ENCODE data around the gene SPRR1A. TPM values are rescaled to one million over a fixed set of nuclear protein-coding genes. Genes with fewer than 3 reads are reported as not detected.

The SPRR1A gene
- total and polyA plus RNA-seq, 8 donors, result not detected

DNA sequence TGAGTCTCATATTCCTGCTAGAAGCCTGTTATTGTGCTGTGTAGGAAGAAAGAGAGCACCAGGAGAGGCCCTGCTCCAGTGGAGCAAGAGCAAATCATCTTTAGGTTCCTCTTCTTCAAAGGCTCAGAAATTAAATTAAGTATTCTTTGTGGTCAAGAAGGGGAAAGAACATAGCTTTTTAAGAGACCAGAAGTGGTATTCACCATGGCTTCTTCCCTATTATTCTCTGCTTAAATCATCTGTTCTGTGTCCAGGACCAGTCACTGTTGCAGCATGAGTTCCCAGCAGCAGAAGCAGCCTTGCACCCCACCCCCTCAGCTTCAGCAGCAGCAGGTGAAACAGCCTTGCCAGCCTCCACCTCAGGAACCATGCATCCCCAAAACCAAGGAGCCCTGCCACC, 48.2 kb downstream of the SPRR1A start:
- no peak for DNase-seq

DNA sequence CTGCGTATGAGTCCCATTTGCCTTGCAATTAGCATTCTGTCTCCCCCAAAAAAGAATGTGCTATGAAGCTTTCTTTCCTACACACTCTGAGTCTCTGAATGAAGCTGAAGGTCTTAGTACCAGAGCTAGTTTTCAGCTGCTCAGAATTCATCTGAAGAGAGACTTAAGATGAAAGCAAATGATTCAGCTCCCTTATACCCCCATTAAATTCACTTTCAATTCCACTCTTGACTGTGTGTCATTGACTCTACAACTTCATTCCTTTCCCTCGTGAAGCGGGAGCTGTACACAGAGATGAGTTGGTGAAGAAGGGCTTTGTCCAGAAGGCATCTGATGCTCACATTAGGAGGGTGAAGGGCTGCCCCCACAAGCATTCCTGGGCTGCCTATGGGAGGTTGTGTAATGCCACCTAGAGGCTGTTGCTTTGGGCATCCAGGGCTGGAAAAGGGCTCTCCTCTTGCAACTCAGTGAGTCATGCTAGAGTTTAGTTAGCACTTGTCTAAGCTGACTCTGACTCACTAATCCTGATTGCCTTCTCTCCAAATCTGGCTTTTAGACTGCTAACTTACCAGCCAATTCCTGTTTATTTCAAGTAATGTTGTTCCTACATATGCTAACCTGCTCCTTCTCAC, 48.9 kb downstream of the SPRR1A start:
- Histone ChIP-seq H3K4me3 (no peak overlapping the region), H3K36me3 (no peaks in the 10 kb centered on the region), H3K27me3 (no peaks in the 10 kb centered on the region), H3K27ac (no peak overlapping the region), H3K4me1 (no peaks in the 10 kb centered on the region), H3K9me3 (no peaks in the 10 kb centered on the region)
- DNase-seq, result no peak
- TF ChIP-seq, protein P1, sequence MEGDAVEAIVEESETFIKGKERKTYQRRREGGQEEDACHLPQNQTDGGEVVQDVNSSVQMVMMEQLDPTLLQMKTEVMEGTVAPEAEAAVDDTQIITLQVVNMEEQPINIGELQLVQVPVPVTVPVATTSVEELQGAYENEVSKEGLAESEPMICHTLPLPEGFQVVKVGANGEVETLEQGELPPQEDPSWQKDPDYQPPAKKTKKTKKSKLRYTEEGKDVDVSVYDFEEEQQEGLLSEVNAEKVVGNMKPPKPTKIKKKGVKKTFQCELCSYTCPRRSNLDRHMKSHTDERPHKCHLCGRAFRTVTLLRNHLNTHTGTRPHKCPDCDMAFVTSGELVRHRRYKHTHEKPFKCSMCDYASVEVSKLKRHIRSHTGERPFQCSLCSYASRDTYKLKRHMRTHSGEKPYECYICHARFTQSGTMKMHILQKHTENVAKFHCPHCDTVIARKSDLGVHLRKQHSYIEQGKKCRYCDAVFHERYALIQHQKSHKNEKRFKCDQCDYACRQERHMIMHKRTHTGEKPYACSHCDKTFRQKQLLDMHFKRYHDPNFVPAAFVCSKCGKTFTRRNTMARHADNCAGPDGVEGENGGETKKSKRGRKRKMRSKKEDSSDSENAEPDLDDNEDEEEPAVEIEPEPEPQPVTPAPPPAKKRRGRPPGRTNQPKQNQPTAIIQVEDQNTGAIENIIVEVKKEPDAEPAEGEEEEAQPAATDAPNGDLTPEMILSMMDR (IDR thresholded peaks at IDR 0.05), result no peak
- FAIRE-seq, result no peak
- ATAC-seq, result peak in 2 of 4 donors; percentile 56 to 77
- 32 to 47% methylated on average over 3 of the region's 3 CpGs for WGBS, 2 donors
- intact Hi-C loops (cut with DNase I), result no loop called here

More for the DNA sequence above, 48.2 kb downstream of the SPRR1A start:
- Histone ChIP-seq H3K4me3 (no peak overlapping the region), H3K4me1 (no peaks in the 10 kb centered on the region), H3K27ac (no peak overlapping the region), H3K27me3 (no peaks in the 10 kb centered on the region), H3K36me3 (no peaks in the 10 kb centered on the region), H3K9me3 (no peaks in the 10 kb centered on the region)
- ATAC-seq (no peak), FAIRE-seq (no peak)
- intact Hi-C loops (cut with DNase I), result no loop called here
- TF ChIP-seq, protein P1 (IDR thresholded peaks at IDR 0.05), result no peak

GRCh38 chr1:153035211-153035610, 51.3 kb downstream of the SPRR1A start:
- 43 to 52% methylated on average over 1 of the region's 1 CpG for WGBS, 2 donors

More at GRCh38 chr1:153035211-153035610, 51.3 kb downstream of the SPRR1A start:
- DNase-seq, result no peak
- Histone ChIP-seq H3K4me1 (no peaks in the 10 kb centered on the region), H3K4me3 (no peak overlapping the region), H3K27ac (no peak overlapping the region), H3K9me3 (no peaks in the 10 kb centered on the region), H3K27me3 (peaks cover 0 to 3% (median 0%) of the 10 kb centered on the region in 4 donors), H3K36me3 (no peaks in the 10 kb centered on the region)
- intact Hi-C loops (cut with DNase I), result no loop called here
- no peak for ATAC-seq
- FAIRE-seq, result no peak
- TF ChIP-seq, protein P1 (IDR thresholded peaks at IDR 0.05), result no peak

Other genes starting within 250 kb of the SPRR1A start
- gene KPRP, start 226.1 kb upstream of the SPRR1A start, total RNA-seq, result not detected
- gene KPRP, start 226.1 kb upstream of the SPRR1A start, polyA plus RNA-seq, result not detected
- not detected for gene LCE1F, start 208.9 kb upstream of the SPRR1A start, total RNA-seq
- gene LCE1F, start 208.9 kb upstream of the SPRR1A start, polyA plus RNA-seq, result not detected
- gene LCE1E, start 197.8 kb upstream of the SPRR1A start, total RNA-seq, result not detected
- not detected for gene LCE1E, start 197.8 kb upstream of the SPRR1A start, polyA plus RNA-seq
- not detected for gene LCE1D, start 187.4 kb upstream of the SPRR1A start, total RNA-seq
- gene LCE1D, start 187.4 kb upstream of the SPRR1A start, polyA plus RNA-seq, result not detected
- not detected for gene LCE1C, start 177.4 kb upstream of the SPRR1A start, total RNA-seq
- not detected for gene LCE1C, start 177.4 kb upstream of the SPRR1A start, polyA plus RNA-seq
- gene LCE1B, start 172.1 kb upstream of the SPRR1A start, total RNA-seq, result not detected
- gene LCE1B, start 172.1 kb upstream of the SPRR1A start, polyA plus RNA-seq, result not detected
- not detected for gene LCE1A, start 156.6 kb upstream of the SPRR1A start, total RNA-seq
- not detected for gene LCE1A, start 156.6 kb upstream of the SPRR1A start, polyA plus RNA-seq
- gene LCE6A, start 141.2 kb upstream of the SPRR1A start, total RNA-seq, result not detected
- not detected for gene LCE6A, start 141.2 kb upstream of the SPRR1A start, polyA plus RNA-seq
- not detected for gene LCE7A, start 124.1 kb upstream of the SPRR1A start, total RNA-seq
- gene LCE7A, start 124.1 kb upstream of the SPRR1A start, polyA plus RNA-seq, result not detected
- not detected for gene SMCP, start 105.8 kb upstream of the SPRR1A start, total RNA-seq
- gene SMCP, start 105.8 kb upstream of the SPRR1A start, polyA plus RNA-seq, result not detected
- not detected for gene IVL, start 75.5 kb upstream of the SPRR1A start, total RNA-seq
- gene IVL, start 75.5 kb upstream of the SPRR1A start, polyA plus RNA-seq, result under 1 TPM in 1 of 2 donors, not detected in 1; 0.02 TPM
- not detected for gene SPRR5, start 36.9 kb upstream of the SPRR1A start, total RNA-seq
- gene SPRR5, start 36.9 kb upstream of the SPRR1A start, polyA plus RNA-seq, result not detected
- gene SPRR4, start 13.4 kb upstream of the SPRR1A start, total RNA-seq, result not detected
- gene SPRR4, start 13.4 kb upstream of the SPRR1A start, polyA plus RNA-seq, result not detected
- gene SPRR3, start 17.7 kb downstream of the SPRR1A start, total RNA-seq, result not detected
- gene SPRR3, start 17.7 kb downstream of the SPRR1A start, polyA plus RNA-seq, result 1 to 10 TPM; 2.8 to 3.2 TPM
- not detected for gene SPRR1B, start 47.1 kb downstream of the SPRR1A start, total RNA-seq
- under 1 TPM in 1 of 2 donors, not detected in 1; 0.65 TPM for gene SPRR1B, start 47.1 kb downstream of the SPRR1A start, polyA plus RNA-seq
- gene SPRR2D, start 57.0 kb downstream of the SPRR1A start, total RNA-seq, result not detected
- gene SPRR2D, start 57.0 kb downstream of the SPRR1A start, polyA plus RNA-seq, result under 1 TPM in 1 of 2 donors, not detected in 1; 0.53 TPM
- not detected for gene SPRR2A, start 73.4 kb downstream of the SPRR1A start, total RNA-seq
- under 1 TPM in 1 of 2 donors, not detected in 1; 0.68 TPM for gene SPRR2A, start 73.4 kb downstream of the SPRR1A start, polyA plus RNA-seq
- gene SPRR2B, start 87.5 kb downstream of the SPRR1A start, total RNA-seq, result not detected
- not detected for gene SPRR2B, start 87.5 kb downstream of the SPRR1A start, polyA plus RNA-seq
- not detected for gene SPRR2E, start 110.4 kb downstream of the SPRR1A start, total RNA-seq
- gene SPRR2E, start 110.4 kb downstream of the SPRR1A start, polyA plus RNA-seq, result under 1 TPM in 1 of 2 donors, not detected in 1; 0.26 TPM
- gene SPRR2F, start 129.4 kb downstream of the SPRR1A start, total RNA-seq, result under 1 TPM in 1 of 6 donors, not detected in 5; 0.35 TPM
- not detected for gene SPRR2F, start 129.4 kb downstream of the SPRR1A start, polyA plus RNA-seq
- gene SPRR2G, start 166.8 kb downstream of the SPRR1A start, total RNA-seq, result not detected
- not detected for gene SPRR2G, start 166.8 kb downstream of the SPRR1A start, polyA plus RNA-seq
- gene LELP1, start 219.3 kb downstream of the SPRR1A start, total RNA-seq, result not detected
- gene LELP1, start 219.3 kb downstream of the SPRR1A start, polyA plus RNA-seq, result not detected
- gene PRR9, start 233.5 kb downstream of the SPRR1A start, total RNA-seq, result not detected
- not detected for gene PRR9, start 233.5 kb downstream of the SPRR1A start, polyA plus RNA-seq